ENCODE data around the gene CTU2. TPM values are rescaled to one million over a fixed set of nuclear protein-coding genes. Genes with fewer than 3 reads are reported as not detected.

Gene CTU2
- total RNA-seq, 1 donor from 2014 or later = 20.6 TPM

DNA sequence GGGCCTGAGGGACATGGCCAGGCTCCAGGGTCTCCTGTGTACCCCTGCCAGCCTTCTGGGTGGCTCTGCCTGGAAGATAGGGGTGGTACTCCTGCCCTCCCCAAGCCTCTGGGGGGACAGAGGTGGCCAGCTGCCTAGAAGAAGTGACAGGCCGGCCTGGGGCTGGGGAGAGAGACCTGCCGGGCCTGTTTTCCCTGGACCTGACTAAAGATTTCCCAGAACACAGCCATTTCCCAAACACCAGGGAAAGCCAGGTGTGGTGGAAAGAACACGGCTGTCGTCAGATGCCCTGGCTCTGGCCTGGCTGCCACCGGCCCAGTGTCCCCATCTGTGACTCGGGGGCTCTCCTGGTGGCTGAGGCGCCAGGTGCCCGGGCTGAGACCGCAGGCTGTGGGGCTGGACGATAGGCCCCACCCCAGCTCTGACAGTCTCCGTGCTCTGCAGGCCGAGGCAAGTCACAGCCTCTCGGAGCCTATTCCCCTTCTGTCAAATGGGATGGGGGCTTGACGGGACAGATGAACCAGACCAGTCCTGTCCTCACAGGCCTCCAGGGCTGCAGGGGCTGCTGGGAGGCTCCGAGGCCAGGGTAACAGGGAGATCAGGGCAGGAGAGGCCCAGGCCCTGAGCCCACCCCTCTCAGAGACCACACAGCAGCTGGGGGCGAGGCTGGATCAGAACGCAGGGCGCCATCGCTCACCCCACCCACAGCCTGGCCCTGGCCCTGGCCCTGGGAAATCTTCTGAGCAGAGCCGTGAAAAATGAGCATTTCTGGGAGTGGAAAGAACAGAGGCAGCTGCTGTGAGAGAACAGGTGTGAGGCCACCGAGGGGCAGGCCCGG is 33.1 kb downstream of the CTU2 start:
- H3K36me3 Mint-ChIP-seq (ENCODE audit: unreplicated experiment) = peaks cover 3% of the 10 kb centered on the region
- peaks cover 2% of the 10 kb centered on the region for H3K4me1 Mint-ChIP-seq (ENCODE audit: unreplicated experiment)
- H3K27me3 Mint-ChIP-seq (ENCODE audit: unreplicated experiment) = no peaks in the 10 kb centered on the region
- no peaks in the 10 kb centered on the region for H3K9me3 Mint-ChIP-seq (ENCODE audit: unreplicated experiment)
- no peak for TF ChIP-seq CTCF (IDR thresholded peaks at IDR 0.05)
- H3K27ac Mint-ChIP-seq (ENCODE audit: unreplicated experiment) = no peak overlapping the region
- H3K4me3 Mint-ChIP-seq (ENCODE audit: unreplicated experiment) = no peak overlapping the region
- DNase-seq (ENCODE audit: extremely low spot score, unreplicated experiment) = no peak

- peaks cover 6% of the 10 kb centered on the region for H3K4me1 Mint-ChIP-seq (ENCODE audit: unreplicated experiment)
- H3K9me3 Mint-ChIP-seq (ENCODE audit: unreplicated experiment) = no peaks in the 10 kb centered on the region
- H3K4me3 Mint-ChIP-seq (ENCODE audit: unreplicated experiment) = no peak overlapping the region
- no peak overlapping the region for H3K27ac Mint-ChIP-seq (ENCODE audit: unreplicated experiment)
- no peak for TF ChIP-seq CTCF (IDR thresholded peaks at IDR 0.05)
- H3K27me3 Mint-ChIP-seq (ENCODE audit: unreplicated experiment) = no peaks in the 10 kb centered on the region
- peaks cover 3% of the 10 kb centered on the region for H3K36me3 Mint-ChIP-seq (ENCODE audit: unreplicated experiment)
- DNase-seq (ENCODE audit: extremely low spot score, unreplicated experiment) = no peak
Observed at GRCh38 chr16:88739977-88740726, 33.8 kb downstream of the CTU2 start.

DNA sequence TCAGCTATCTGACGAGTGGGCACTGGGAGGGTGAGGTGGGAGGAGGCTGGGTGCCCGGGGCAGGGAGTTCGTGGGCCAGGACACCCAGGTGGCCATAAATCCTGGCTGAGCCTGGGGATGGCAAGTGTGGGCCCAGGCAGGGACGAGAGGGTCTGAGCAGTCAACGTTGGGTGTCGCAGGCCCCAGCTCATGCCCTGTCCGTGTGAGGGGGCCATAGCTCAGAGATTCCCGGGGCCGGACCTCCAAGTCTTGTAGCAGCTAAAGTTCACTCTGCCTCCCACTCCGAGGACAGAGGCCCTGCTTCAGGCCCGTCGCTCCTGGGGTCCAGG is 34.4 kb downstream of the CTU2 start:
- TF ChIP-seq CTCF (IDR thresholded peaks at IDR 0.05) = no peak
- Mint-ChIP-seq H3K4me1 (ENCODE audit: unreplicated experiment) (peaks cover 9% of the 10 kb centered on the region), H3K36me3 (ENCODE audit: unreplicated experiment) (peaks cover 3% of the 10 kb centered on the region), H3K9me3 (ENCODE audit: unreplicated experiment) (no peaks in the 10 kb centered on the region), H3K4me3 (ENCODE audit: unreplicated experiment) (no peak overlapping the region), H3K27ac (ENCODE audit: unreplicated experiment) (no peak overlapping the region), H3K27me3 (ENCODE audit: unreplicated experiment) (no peaks in the 10 kb centered on the region)
- DNase-seq (ENCODE audit: extremely low spot score, unreplicated experiment) = no peak

- H3K9me3 Mint-ChIP-seq (ENCODE audit: unreplicated experiment) = no peaks in the 10 kb centered on the region
- H3K27ac Mint-ChIP-seq (ENCODE audit: unreplicated experiment) = no peak overlapping the region
- no peak overlapping the region for H3K4me3 Mint-ChIP-seq (ENCODE audit: unreplicated experiment)
- no peak for DNase-seq (ENCODE audit: extremely low spot score, unreplicated experiment)
- H3K36me3 Mint-ChIP-seq (ENCODE audit: unreplicated experiment) = peaks cover 3% of the 10 kb centered on the region
- peaks cover 16% of the 10 kb centered on the region for H3K4me1 Mint-ChIP-seq (ENCODE audit: unreplicated experiment)
- H3K27me3 Mint-ChIP-seq (ENCODE audit: unreplicated experiment) = no peaks in the 10 kb centered on the region
- no peak for TF ChIP-seq CTCF (IDR thresholded peaks at IDR 0.05)
Observed at GRCh38 chr16:88741368-88741767, 35.1 kb downstream of the CTU2 start.

- H3K4me1 Mint-ChIP-seq (ENCODE audit: unreplicated experiment) = peaks cover 26% of the 10 kb centered on the region
- no peak for TF ChIP-seq CTCF (IDR thresholded peaks at IDR 0.05)
- H3K9me3 Mint-ChIP-seq (ENCODE audit: unreplicated experiment) = no peaks in the 10 kb centered on the region
- H3K4me3 Mint-ChIP-seq (ENCODE audit: unreplicated experiment) = no peak overlapping the region
- no peaks in the 10 kb centered on the region for H3K27me3 Mint-ChIP-seq (ENCODE audit: unreplicated experiment)
- DNase-seq (ENCODE audit: extremely low spot score, unreplicated experiment) = no peak
- H3K27ac Mint-ChIP-seq (ENCODE audit: unreplicated experiment) = no peak overlapping the region
- H3K36me3 Mint-ChIP-seq (ENCODE audit: unreplicated experiment) = peaks cover 3% of the 10 kb centered on the region
Observed at GRCh38 chr16:88742896-88743605, 36.7 kb downstream of the CTU2 start.

Measured in osteocyte (in vitro differentiated cells).